ENCODE data around the gene RCSD1.

RCSD1 gene

GRCh38 chr1:167697667-167698141, 67.7 kb downstream of the RCSD1 start:
- TF ChIP-seq CTCF (IDR thresholded peaks at IDR 0.05; ENCODE audit: control extremely low read depth, extremely low read depth, low read depth, missing control alignments): no peak
- ChIA-PET POLR2A (no interaction called here), CTCF (interaction anchor here (0.8 to 2.8 kb wide), 5 partner anchors 7 to 97 kb away, joined by 3 to 21 read pairs (median 6); no protein-coding TSS in a partner anchor)
- no peak for DNase-seq (ENCODE audit: extremely low spot score)

DNA sequence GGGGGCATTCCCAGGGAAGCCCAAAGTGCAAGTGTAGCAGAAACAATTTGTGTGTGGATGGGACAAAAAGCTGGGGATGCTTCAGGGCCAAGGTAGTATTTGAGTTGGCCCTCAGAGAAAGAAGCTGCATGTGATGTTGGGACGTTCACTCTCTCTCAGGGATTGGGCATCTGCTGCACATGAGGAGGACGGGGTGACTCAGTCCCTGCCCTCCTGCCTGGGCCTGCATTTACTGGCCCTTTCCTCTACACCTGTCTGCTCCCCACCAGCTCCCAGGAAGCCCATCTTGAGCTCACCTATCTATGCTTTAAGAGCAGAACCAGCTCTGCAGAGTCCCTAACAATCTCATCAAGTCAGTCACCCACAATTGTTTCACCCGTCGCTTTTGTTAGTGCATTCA, 68.3 kb downstream of the RCSD1 start:
- ChIA-PET CTCF (interaction anchor here (0.8 to 2.8 kb wide), 6 partner anchors 8 to 97 kb away, joined by 3 to 21 read pairs (median 4); no protein-coding TSS in a partner anchor), POLR2A (no interaction called here)
- DNase-seq (ENCODE audit: extremely low spot score): no peak
- TF ChIP-seq CTCF (IDR thresholded peaks at IDR 0.05; ENCODE audit: control extremely low read depth, extremely low read depth, low read depth, missing control alignments): no peak

GRCh38 chr1:167701510-167701909, 71.5 kb downstream of the RCSD1 start:
- ChIA-PET POLR2A (interaction anchor here (0.7 kb wide), 1 partner anchor 26 kb away, joined by 4 read pairs; no protein-coding TSS in a partner anchor), CTCF (interaction anchor here (1.0 to 6.3 kb wide), 3 partner anchors 9 to 161 kb away, joined by 3 to 47 read pairs (median 4); no protein-coding TSS in a partner anchor)
- DNase-seq (ENCODE audit: extremely low spot score): no peak
- TF ChIP-seq CTCF (IDR thresholded peaks at IDR 0.05; ENCODE audit: control extremely low read depth, extremely low read depth, low read depth, missing control alignments): no peak

DNA sequence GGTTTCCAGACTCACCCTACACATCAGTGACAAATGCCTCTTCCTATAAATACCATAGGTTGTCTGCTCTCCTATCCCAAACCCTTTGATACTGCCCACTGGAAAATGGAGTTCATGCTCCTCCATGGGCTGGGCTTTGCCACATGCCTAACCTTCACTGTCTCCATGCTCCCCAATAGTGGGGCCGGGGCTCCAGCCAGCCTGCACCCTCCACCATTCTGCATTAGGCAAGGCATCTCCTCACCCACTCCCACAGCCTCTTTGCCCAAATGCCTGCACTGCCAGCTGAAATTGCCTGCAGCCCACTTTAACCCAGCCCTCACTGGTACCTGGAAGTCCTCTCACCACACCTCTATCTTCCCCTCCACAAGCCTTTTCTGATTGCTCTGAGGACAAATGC, 73.5 kb downstream of the RCSD1 start:
- DNase-seq (ENCODE audit: extremely low spot score): no peak
- POLR2A ChIA-PET: no interaction called here
- no peak for TF ChIP-seq CTCF (IDR thresholded peaks at IDR 0.05; ENCODE audit: control extremely low read depth, extremely low read depth, low read depth, missing control alignments)
- CTCF ChIA-PET: interaction anchor here (2.2 to 6.3 kb wide), 3 partner anchors 9 to 17 kb away, joined by 15 to 47 read pairs (median 17); no protein-coding TSS in a partner anchor

- ChIA-PET POLR2A (no interaction called here), CTCF (interaction anchor here (0.8 to 6.3 kb wide), 6 partner anchors 10 to 165 kb away, joined by 3 to 47 read pairs (median 10); no protein-coding TSS in a partner anchor)
- DNase-seq (ENCODE audit: extremely low spot score): no peak
- no peak for TF ChIP-seq CTCF (IDR thresholded peaks at IDR 0.05; ENCODE audit: control extremely low read depth, extremely low read depth, low read depth, missing control alignments)
Measured at GRCh38 chr1:167704715-167705114, 74.7 kb downstream of the RCSD1 start.

- POLR2A ChIA-PET: no interaction called here
- CTCF ChIA-PET: interaction anchor here (1.2 to 6.3 kb wide), 4 partner anchors 9 to 165 kb away, joined by 3 to 47 read pairs (median 11); no protein-coding TSS in a partner anchor
- no peak for DNase-seq (ENCODE audit: extremely low spot score)
- TF ChIP-seq CTCF (IDR thresholded peaks at IDR 0.05; ENCODE audit: control extremely low read depth, extremely low read depth, low read depth, missing control alignments): no peak
Measured at GRCh38 chr1:167705250-167705649, 75.2 kb downstream of the RCSD1 start.

Measured in GM10248 (cell line).